GM21390 (cell line): ENCODE data around the gene SMIM10L1.

Experiments used
- ATAC-seq: cut with Tn5 transposase; IDR thresholded peaks from one replicate; pipeline ENCODE4 v1.9.1; 2021; ENCODE audit not compliant: unreplicated experiment

The SMIM10L1 gene

GRCh38 chr12:11183011-11183410 lies 12.0 kb downstream of the SMIM10L1 start:
- ATAC-seq = no peak

- ATAC-seq = no peak
These were observed 15.8 kb downstream of the SMIM10L1 start, which contains the start of gene TAS2R42 for GRCh38 chr12:11186837-11187236. Gene TAS2R42 (minus strand): TSS chr12:11186937. CDS start chr12:11186937, 0 bp downstream.

- ATAC-seq = no peak
These were observed 31.8 kb downstream of the SMIM10L1 start for GRCh38 chr12:11202811-11203210.

GRCh38 chr12:11204173-11204572 lies 33.2 kb downstream of the SMIM10L1 start:
- no peak for ATAC-seq

- ATAC-seq = no peak
These were observed 38.1 kb downstream of the SMIM10L1 start for GRCh38 chr12:11209113-11209512.
